T-helper 22 cell (primary cell): Measurements from ENCODE around the gene ERP44.
"Not testable (repeated sequence)": the region's sequence is repeated elsewhere in the genome, so short reads cannot be mapped to it uniquely, and the experiment has no call there.

Source experiments
- DNase-seq: peaks from one replicate; pipeline ENCODE4 v3.0.0-alpha.2; 2020; ENCODE audit warnings: low read depth

Gene ERP44

DNA sequence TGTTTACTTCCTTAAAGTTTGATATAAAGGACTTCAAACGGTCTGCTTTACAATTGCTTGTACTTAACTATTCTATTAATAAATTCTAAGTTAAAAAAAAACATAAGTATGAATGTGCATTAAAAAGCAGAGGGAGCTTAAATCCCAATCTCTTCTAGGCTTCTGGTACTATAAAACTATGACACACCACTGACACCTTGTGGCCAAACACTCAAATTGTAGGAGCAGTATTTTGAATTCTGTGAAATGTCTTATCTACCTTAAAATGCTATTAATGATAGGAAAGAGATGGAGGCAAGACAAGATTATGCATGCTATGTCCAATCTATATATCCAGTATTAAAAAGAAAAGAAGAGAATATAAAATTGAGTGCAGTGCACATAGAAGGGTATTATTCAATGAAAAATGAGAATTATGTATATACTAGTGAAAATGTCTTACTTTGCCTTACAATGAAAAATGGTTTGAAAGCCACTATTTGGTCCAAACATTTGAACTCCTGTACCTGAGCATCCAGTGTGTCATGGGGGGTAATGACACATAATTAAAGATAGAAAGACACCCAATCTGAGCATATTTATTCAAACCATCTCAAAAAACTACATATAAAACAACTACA is 87.6 kb downstream of the ERP44 start:
- DNase-seq: no peak

DNA sequence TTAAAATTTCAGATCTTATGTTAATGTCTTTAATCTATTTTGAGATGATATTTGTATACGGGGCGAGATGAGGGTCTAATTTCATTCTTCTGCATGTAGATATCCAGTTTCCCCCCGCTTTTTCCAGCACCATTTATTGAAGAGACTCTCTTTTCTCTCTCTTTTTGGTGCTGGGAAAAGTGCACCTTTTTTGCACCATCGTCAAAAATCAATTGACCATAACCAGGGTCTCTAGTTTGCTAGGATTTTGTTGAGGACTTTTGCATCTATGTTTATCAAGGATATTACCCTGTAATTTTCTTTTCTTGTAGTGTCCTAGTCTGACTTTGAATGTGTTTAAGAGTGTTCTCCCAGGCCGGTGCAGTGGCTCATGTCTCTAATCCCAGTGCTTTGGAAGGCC is 99.0 kb downstream of the ERP44 start:
- no peak for DNase-seq

- DNase-seq: no peak
Observed at GRCh38 chr9:99998866-99999265, 99.9 kb downstream of the ERP44 start.

DNA sequence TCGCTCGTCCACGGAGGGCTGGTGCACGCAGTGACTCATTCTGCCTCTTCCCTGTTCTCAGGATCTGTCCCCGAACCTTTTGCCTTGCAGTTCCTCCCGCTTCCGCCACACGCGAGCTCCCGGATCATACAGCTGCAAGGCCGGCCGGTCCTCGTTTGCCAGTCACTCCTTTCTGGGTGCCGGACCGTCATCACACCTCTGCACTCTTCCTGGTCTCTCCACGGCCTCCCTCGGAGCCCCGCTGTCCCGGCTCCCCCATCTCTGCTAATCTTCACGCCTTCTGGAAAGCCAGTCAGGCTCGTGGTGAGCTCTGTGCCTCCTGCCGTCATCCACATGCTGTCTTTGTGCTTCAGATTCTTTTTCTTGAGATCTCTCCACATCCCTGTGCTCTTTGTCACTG is 100.5 kb downstream of the ERP44 start:
- DNase-seq: no peak

DNA sequence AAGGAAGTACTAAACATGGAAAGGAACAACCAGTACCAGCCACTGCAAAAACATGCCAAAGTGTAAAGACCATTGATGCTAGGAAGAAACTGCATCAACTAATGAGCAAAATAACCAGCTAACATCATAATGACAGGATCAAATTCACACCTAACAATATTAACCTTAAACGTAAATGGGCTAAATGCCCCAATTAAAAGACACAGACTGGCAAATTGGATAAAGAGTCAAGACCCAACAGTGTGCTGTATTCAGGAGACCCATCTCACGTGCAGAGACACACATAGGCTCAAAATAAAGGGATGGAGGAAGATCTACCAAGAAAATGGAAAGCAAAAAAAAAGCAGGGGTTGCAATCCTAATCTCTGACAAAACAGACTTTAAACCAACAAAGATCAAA is 108.3 kb downstream of the ERP44 start:
- not testable (repeated sequence) for DNase-seq

DNA sequence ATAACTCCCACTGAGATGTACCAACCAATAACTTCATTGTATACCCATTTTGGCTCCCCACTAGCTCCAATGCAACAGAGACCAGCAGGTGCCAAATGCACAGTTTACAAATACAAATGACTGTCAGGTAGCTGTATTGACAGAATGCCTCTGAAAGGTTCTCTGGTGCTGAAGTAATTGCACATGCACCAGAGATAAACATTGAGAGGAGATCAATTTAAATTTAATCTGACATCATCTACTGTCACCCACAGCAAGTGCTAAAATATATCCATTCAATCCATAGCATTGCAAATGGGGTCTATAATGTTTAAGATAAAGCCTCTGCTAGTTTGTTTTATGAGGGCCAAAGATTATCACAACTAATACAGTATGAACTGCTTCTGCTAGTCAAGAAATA is 112.2 kb downstream of the ERP44 start:
- no peak for DNase-seq

GRCh38 chr9:99980598-99980997 is 118.2 kb downstream of the ERP44 start:
- no peak for DNase-seq

- no peak for DNase-seq
Observed at GRCh38 chr9:99978221-99978620, 120.6 kb downstream of the ERP44 start.

DNA sequence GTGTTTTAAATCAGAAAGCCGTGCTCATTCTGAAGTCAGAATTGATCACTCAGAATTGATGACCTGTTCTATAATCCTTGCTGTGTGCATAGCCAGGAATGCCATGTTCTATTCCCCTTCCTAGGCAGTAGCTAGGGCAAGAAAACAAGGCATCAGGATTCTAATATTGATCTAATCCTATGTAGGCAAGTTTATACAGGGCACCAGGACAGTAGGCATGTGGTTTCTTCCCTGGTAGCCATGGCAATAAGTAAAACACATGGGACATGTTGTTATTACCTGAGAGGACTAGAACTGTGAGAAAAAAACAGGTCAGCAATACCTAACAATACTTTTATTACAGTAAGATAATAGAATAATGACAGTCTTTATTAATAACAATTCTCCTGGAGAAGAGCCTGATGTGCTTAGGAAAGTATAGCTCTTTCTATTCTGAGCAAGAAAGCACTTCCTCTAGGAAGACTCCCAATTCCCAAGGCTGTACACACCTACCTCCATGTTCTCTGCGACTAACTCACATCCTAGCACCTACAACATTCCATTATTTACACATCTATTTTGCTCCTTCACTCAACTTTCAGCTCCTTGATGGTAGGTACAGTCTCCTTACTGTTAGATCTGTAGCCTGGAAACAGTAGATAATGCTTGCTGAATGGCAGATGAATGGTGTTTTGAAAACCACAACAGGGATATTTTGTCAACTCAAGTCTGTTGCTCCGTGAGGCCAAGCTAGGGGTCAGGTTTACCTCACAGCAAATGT is 121.6 kb downstream of the ERP44 start:
- no peak for DNase-seq

DNA sequence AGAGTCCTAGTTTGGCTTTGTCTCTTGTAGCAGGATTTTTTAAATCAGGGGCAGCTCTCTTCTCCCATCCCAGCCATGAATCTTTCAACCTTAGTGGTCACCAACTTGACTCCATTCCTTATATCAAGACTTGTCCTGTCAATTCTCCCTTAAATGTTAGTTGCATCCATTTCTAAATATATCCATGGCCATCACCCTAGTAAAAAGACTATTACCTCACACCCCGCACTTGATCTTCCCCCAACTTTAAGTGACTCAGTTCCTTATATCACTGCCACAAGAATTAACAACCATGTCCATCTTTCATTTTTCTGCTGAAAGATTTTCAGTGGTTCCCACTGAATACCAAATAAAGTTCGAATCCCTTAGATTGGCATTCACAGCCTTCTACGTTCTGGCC is 125.3 kb downstream of the ERP44 start:
- DNase-seq: no peak

- DNase-seq: no peak
Observed at GRCh38 chr9:99971410-99971809, 127.4 kb downstream of the ERP44 start.

DNA sequence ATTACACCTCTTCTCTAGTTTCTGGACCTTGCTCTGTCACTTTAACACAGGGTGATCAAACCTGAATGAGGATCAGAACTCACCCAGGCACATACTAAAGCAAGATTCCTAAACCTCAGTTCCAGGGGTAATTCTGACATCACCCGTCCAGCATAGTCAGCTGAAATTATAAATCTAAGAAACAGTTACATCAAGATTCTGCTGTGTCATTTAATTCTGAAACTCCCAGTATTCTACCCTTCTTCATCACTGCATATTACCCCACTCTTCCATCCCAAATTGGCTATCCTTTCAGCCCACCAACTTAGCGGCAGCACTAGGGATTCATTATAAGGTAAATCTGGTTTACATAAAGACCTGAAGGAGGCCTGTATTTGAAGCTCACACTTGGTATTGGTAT is 128.3 kb downstream of the ERP44 start:
- no peak for DNase-seq

- no peak for DNase-seq
Observed at GRCh38 chr9:99967457-99967856, 131.3 kb downstream of the ERP44 start.

GRCh38 chr9:99966716-99967115 is 132.1 kb downstream of the ERP44 start:
- DNase-seq: no peak

- no peak for DNase-seq
Observed at GRCh38 chr9:99966001-99966400, 132.8 kb downstream of the ERP44 start.

DNA sequence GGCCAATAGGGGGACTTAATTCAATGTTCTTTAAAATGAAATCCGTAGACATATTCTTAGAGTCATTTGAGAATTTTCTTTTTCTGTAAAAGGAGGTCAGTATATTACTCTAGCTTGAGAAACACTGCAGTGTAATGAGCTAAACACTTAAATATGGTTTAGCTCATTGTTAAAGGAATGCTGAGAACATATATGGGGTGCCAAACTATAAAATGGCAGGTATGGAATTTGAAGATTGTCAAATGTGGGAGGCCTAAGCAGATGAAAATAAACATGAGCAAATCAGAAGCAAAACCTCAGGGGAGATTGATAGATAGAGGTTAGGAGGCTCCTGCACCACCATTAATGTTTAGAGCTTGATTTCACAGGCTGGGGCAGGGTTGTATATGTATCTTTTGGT is 134.5 kb downstream of the ERP44 start:
- no peak for DNase-seq

DNA sequence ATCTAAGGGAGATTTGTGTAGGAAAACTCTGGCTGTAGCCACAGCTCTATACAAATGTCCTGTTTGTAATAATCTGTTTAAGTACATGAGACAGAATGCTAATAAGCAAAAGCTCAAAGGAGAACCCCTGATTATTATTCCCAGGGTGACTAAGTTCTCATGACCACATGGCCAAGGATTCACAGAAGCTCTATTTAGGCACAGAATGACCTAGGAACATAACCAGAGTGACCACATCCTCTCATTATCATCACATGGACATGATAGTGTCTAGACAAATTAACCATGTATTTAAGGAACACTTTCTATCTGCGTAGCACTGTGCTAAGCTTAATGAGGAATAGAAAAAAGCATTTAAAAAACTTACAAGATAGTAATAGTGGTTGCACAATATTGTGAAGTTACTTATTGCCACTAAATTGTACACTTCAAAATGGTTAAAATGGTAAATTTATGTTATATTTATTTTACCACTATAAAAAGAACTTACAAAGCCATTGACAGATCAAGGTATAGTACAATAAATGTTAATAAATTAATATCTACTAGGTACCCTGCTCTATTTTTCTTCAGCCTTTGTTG is 136.0 kb downstream of the ERP44 start:
- DNase-seq: no peak

GRCh38 chr9:99955606-99956005 is 143.2 kb downstream of the ERP44 start:
- DNase-seq: no peak

GRCh38 chr9:99954819-99955218 is 144.0 kb downstream of the ERP44 start:
- DNase-seq: no peak

- no peak for DNase-seq
Observed at GRCh38 chr9:99953861-99954507, 144.8 kb downstream of the ERP44 start.

GRCh38 chr9:99948896-99949295 is 149.9 kb downstream of the ERP44 start:
- DNase-seq: no peak

- no peak for DNase-seq
Observed at GRCh38 chr9:99948482-99948881, 150.3 kb downstream of the ERP44 start.

GRCh38 chr9:99947395-99947794 is 151.4 kb downstream of the ERP44 start:
- no peak for DNase-seq
